GM19193 (cell line): ENCODE data around the gene CCNY.

Experiments
- POLR2A ChIP-seq: IDR thresholded peaks from 4 replicates; pipeline ENCODE4 v1.6.1; 2011; ENCODE audit not compliant: insufficient read depth, insufficient read length; ENCODE audit errors: extremely low read depth

The CCNY gene

DNA sequence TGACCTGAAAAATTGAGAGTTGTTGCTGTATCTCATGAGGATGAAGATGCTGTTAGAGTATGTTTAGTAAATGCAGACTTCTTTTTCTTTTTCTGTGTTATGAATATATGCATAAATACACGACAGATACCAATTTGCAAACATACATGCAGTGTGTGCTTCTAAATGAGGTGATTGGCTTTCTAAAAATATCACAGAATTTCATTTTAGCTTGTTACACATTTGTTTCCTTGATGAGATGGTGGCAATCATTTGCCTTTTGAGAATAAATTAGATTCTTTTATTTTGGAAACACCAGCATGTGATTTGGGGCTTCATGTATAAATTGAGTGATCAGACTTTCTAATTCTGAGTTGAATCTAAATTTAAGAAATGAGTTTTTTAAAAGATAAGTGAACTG is 29.7 kb downstream of the CCNY start:
- no peak for TF ChIP-seq POLR2A

DNA sequence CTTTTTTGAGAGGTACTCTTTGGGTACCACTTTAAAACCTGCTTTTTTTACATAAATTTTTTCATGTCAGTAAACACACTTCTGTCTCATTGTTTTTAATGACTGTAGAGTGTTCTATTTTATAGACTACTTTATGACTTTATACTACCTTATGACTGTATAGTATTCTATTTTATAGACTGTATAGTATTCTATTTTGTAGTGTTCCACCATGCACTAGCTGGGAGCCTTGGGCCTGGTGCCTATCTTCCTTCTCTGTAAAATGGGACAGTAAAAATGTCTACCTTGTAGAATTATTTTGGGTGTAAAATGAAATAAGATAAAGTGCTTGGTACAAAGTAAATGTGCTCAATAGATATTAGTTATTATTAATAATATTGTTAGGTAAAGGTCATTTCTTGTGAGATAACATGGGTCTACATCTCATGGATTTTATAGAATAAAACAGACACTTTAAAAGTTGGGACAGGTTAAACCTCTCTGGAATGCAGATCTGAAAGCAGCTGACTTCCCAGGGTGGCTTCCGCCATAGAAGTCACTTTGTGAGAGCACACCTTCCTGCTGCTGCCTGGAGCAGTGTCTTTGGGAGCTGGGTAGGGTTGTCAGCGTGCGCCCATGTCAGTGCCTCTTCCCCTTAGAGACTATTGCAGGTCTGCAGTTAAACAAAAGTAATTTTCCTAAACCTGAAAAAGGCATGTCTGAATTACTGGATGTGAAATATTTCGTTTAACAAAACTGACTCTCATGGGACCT is 31.0 kb downstream of the CCNY start:
- TF ChIP-seq POLR2A = no peak

DNA sequence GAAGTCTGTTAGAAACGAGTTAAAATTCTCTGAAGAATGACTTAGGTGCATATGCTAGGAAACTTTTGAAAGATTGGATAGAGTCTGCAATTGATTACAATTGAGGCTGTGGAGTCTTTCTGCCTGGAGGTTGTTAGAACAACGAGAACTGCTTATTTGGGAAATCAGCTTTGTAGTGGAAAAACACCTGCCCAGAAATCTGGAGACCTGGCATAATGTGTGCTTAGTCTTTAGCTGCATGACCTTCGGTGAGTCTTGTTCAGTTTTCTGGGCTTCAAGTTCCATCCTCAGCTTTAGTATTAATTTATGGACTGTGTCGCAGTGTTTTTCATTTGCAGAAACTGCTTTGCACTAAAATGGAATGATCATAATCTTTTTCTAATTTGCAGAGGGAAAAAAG is 31.7 kb downstream of the CCNY start:
- no peak for TF ChIP-seq POLR2A

DNA sequence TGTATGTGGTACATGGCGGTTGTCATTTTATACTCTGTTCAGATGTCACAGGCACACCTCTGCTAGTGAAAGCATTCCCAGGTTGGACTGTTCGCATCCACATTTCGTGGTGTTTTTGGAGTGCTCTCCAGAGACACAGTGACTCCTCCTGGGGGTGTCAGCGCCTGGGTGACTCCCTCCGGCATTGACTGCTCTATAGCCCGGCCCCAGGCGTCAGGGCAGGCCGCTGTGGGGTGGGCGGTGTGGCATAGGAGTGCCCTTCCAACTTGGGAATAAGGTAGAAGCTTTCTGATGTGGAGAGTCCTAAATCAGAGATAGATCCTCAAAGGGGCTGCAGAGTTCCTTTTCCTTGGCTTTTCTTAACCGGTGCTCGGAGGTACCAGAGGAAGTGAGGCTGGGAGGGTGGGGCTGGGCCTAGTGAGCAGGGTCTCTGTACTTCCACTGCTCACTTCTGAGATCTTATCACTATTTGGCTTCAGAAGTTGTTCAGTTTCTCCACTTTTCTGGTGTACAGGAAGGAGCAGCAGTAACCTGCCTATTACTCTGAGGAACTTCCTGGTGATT is 32.3 kb downstream of the CCNY start:
- no peak for TF ChIP-seq POLR2A

DNA sequence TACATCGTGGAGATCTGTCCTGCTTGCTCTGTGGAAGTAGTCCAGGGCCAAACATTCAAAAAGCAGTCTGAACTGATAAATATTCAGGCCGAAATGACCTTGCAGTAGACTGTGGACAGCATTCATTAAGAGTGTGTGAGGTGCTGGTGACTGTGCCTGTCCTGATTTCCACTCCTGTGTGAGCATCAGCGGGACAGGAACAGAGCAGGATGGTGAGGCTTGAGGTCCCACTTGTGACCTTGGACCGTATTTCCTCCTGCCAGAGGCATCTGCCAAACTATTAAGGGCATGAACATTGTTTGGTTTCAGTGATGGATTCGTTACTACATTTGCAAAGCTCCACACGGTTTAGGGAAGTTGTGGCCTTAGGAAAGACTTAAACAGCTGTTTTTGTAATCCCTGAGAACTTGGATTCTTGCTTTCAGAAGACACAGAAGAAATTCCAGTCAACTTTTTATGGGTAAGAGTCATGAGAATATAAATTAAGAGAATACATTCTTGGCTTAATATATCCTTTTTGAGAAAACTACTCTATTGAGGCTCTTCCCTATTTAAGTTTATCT is 32.8 kb downstream of the CCNY start:
- no peak for TF ChIP-seq POLR2A

DNA sequence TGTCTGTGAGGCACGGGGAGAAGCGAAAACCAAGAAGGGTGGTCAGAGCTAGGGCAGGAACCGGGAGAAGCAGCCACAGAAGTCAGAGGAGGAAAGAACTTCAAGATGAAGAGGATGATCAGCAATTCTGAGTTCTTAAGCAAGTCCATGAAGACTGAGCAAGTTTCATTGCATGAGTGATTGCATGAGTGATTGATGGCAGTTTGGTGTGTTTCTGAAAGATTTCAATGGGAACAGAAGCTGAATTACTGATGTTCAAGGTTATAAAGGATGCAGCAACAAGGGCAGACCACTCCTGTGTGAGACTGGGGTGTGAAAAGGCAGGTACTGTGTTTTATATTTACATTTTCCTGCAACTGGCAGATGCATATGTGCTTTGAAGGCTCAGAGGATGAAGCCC is 35.4 kb downstream of the CCNY start:
- no peak for TF ChIP-seq POLR2A

DNA sequence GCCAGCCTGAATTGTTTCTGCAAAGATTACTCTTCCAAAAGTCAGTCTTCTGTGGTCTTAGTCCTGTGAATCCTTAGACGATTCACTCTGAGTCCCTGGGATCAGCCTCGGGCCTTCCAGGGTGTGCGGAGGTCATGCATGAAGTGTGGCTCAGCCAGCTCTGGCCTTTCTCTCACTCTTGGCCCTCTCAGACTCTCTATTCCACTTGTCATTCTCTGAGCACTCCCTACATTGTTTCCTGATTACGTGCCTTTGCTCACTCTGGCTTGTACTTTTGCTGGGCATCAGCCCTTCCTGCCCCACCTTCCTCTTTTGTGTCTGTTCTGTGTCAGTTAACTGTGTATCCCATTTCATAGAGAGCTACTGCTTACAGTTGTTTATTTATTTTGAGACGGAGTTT is 36.0 kb downstream of the CCNY start:
- TF ChIP-seq POLR2A = no peak

DNA sequence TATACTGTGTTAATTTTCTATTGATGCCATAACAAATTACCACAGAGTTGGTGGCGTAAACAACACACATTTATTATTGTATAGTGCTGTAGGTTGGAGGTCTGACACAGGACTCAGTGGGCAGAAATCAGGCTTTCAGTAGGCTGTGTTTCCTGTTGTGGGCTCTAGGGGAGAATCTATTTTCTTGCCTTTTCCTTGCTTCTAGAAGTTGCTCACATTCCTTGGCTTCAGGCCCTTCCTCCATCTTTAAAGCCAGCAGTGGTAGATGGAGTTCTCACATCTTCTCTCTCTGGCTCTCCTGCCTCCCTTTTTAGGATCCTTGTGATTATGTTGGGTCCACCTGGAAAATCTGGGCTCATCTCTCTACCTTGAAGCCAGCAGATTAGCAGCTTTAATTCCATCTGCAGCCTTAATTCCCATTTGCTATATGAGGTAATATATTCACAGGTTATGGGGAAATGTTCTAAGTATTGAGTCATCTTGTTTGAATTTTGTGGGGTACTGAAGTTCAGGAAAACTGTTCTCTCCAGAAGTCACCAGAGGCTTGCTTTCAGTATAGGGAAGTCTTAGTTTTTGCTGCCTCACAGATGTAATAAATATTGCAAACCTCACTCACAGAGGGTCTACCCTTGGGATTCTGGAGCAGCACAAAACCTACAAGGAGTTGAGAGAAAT is 38.9 kb downstream of the CCNY start:
- TF ChIP-seq POLR2A = no peak

DNA sequence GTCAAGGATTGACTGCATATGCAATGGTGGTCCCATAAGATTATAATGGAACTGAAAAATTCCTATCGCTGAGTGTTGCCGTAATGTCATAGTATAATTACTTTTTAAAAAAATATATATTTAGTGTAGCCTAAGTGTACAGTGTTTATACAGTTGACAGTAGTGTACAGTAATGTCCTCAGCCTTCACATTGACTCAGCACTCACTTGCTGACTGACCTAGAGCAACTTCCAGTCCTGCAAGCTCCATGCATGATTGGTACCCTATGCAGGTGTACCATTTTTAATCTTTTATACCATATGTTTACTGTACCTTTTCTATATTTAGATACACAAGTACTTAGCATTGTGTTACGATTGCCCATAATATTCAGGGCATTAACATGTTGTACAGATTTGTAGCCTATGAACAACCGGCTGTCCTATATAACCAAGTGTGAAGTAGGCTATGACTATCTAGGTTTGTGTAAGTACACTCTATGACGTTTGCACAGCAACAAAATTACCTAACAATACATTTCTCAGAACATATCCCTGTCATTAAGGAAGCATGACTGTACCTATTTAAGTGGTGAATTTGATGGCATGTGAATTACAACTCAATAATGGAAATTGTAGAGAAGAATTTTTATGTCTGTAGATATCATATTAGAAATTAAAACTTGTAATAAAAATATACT is 40.9 kb downstream of the CCNY start:
- no peak for TF ChIP-seq POLR2A

DNA sequence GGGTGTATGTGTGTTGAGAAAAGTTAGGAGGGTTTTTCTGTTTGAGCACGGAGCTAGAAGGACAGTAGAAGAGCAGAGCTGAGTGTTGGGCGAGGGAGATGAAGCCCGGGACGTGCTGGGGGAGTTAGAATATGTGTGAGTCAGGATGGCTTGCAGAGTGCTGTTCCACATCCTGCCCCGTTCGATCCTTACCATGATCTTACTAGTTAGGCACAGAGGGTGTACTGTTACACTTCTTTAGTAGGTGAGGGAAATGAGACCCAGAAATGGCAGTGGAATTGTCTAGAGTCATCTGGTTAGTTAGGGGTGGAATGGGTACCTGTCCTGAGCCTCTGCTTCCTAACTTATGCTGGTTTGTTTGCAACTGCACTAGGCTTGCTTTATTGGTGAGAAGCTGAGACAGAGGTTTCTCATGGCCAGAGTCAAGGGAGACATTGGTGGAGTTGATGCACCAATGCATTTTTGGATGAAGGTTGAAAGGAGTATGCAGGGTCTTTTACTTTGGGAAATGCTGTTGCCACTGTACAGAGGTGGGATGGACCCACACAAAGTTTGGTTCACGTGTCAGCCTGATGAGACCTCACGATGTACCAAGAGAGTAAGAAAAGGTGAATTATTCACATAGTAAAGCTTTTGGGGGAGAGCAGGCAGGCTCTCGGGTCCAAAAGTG is 42.4 kb downstream of the CCNY start:
- no peak for TF ChIP-seq POLR2A

DNA sequence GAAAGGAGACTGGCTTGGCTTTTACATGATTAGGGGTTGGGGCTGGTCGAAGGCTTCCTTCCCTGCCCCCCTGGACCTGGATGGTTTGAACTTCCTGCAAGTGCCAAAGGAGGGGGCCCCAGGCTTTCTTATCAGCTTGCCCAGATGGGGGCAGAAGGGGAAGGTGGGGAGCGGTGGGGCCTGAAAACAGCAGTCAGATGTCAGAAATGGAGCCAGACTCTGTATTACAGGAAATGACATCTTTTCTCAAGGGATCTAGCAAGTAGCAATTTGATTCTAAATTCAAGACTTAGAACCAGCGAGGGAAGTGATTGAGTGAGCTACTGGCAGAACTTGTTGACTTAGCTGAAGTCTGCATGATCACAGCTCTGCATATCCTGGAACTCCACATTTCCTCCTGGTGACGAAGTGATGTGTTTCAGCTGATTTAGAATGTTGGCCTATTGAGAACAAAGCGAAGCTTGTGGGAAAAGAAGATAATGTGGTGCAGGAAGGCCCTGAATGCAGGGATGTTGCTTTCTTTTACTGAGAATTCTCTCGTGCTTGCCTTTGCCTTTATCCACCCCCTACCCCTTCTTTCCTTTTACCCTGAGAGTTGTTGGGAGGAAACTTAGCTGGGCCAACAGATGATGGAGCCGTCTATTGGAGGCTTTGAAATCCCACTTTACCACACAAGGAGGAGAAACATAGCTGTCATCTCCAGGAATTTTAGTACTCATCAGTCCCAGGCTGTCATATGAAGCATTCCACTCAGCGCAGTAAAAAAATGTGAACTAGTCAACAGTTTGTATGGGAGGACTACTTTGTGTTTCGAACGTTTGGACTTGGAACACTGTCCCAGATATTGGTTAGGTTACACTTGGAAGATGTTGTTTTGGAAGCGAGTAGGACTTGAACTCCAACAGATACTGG is 43.2 kb downstream of the CCNY start:
- TF ChIP-seq POLR2A = no peak

DNA sequence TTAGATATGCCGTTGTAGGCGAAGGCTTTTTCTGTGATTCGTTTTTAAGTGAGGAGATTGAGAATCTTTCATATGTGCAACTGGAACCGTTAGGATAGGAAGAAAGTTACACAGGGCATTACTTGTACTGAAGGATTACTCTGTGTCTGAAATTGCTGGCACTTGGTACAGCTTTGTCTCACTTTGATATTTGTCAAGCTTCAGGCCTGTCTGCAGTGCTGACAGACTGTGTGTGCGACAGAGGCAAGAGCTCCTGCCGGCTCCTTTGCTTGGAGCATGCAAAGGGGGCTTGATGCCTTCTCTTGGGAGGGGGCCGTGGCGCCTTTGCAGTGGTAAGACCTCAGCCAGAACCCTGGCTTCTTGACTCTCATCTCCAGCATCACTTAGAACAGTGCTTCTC is 45.8 kb downstream of the CCNY start:
- no peak for TF ChIP-seq POLR2A

DNA sequence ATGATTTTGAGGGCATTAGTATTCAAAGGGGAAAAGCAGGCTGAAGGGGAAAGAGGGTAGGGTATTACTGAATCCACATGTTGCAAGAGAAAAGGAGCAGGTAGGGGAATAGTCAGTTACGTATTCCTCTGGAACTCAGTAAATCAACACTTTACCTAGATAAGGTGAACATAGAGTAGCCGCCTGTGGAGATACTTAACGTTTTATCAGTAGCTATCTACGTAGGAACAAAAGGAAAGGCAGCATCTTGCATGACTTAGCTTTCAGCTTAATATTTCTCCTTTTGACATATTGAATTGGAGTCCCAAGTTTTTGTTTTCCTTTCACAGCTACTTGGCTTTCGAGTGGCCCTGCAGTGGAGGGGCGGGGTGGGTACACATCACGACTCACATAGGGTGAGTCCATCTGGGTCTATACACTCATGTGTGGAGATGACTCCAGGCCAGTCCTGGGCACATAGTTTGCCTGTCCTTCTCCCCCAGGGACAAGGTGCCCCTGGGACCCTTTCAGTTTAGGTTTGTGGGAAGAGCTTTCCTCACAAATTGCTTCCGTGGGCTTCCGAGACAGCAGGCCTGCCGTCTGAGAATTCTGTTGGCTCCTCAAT is 48.1 kb downstream of the CCNY start:
- TF ChIP-seq POLR2A = no peak
